Astrocyte (in vitro differentiated cells and primary cell): ENCODE data around the gene CPNE4.

Experiments
- EZH2 ChIP-seq: IDR thresholded peaks from 2 replicates; pipeline ENCODE4 v1.6.1; 2012; ENCODE audit warnings: mild to moderate bottlenecking, low read length, inconsistent platforms; ENCODE audit not compliant: insufficient read depth
- TF ChIP-seq, protein P1 (sequence below): IDR thresholded peaks from 2 replicates; pipeline ENCODE4 v1.5.1; 2011; ENCODE audit warnings: low read depth, mild to moderate bottlenecking, inconsistent platforms, low read length, moderate library complexity; ENCODE audit not compliant: insufficient read depth

DNA sequence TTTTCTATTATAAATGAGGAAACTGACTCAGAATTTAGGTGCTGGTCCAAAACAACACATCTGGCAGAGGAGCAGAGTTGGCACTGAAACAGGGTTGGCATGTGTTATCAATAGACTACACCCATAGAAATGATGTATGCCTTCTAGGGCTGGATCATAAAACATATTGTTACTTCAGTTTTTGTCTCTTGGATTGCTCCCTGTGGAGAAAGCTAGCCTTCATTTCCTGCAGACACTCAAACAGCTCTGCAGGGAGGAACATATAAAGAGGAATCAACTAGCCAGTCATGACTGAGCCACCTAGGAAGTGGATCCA lies 531.5 kb downstream of the CPNE4 start:
- TF ChIP-seq, protein P1, sequence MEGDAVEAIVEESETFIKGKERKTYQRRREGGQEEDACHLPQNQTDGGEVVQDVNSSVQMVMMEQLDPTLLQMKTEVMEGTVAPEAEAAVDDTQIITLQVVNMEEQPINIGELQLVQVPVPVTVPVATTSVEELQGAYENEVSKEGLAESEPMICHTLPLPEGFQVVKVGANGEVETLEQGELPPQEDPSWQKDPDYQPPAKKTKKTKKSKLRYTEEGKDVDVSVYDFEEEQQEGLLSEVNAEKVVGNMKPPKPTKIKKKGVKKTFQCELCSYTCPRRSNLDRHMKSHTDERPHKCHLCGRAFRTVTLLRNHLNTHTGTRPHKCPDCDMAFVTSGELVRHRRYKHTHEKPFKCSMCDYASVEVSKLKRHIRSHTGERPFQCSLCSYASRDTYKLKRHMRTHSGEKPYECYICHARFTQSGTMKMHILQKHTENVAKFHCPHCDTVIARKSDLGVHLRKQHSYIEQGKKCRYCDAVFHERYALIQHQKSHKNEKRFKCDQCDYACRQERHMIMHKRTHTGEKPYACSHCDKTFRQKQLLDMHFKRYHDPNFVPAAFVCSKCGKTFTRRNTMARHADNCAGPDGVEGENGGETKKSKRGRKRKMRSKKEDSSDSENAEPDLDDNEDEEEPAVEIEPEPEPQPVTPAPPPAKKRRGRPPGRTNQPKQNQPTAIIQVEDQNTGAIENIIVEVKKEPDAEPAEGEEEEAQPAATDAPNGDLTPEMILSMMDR, result no peak
- TF ChIP-seq EZH2, result no peak
